ENCODE data around the gene ZNF334.

DNA sequence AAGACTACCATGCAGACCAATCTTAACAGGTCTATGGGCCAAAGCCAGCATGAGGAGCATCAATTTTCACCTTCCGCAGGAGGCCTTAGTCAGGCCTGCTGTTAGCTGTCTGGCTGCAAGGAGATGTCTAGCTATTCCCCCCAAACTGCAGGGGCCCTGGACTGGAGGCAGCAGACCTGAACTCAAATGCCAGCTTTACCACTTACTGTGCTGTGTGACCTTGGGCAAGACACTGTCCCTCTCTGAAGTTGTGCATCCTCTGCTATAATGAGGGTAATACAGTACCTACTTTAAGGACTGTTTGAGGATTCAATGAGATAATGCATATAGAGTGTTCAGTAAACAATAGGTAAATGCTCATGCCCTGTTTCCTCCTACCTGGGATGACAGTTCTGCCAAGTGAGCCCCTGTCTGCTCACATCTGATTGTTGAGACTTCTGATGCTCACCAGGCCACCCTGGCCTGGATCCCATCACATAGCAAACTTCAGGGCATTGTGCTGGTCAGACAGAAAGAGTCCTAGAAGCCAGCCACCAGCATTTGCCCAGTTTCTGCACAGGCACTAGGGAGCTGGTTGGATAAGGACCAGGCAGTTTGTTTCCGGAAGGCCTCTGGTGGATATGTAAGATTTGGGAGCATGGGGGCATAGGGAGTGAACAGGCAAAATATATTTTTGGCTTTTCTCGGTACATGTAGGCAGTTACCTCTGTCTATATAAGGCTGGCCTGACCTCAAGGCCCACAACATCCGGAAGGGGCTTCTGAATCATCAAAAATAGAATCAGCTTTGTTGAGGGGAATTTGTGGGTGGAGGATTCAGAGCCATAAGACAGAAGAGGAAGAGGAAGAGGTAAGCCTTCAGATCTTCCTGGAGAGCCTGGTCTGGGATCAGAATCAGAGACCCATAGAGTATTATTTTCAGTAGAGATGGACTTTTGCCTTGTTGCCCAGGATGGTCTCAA lies 39.4 kb upstream of the ZNF334 start:
- TF ChIP-seq, protein P1, sequence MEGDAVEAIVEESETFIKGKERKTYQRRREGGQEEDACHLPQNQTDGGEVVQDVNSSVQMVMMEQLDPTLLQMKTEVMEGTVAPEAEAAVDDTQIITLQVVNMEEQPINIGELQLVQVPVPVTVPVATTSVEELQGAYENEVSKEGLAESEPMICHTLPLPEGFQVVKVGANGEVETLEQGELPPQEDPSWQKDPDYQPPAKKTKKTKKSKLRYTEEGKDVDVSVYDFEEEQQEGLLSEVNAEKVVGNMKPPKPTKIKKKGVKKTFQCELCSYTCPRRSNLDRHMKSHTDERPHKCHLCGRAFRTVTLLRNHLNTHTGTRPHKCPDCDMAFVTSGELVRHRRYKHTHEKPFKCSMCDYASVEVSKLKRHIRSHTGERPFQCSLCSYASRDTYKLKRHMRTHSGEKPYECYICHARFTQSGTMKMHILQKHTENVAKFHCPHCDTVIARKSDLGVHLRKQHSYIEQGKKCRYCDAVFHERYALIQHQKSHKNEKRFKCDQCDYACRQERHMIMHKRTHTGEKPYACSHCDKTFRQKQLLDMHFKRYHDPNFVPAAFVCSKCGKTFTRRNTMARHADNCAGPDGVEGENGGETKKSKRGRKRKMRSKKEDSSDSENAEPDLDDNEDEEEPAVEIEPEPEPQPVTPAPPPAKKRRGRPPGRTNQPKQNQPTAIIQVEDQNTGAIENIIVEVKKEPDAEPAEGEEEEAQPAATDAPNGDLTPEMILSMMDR (IDR thresholded peaks at IDR 0.05) = no peak
- no peak for TF ChIP-seq ZFX (IDR thresholded peaks at IDR 0.05; ENCODE audit: borderline replicate concordance)

Data from 22Rv1 (cell line).